Measurements from ENCODE around the gene IQCN.

Gene IQCN

GRCh38 chr19:18306209-18306887 is 32.1 kb upstream of the IQCN start:
- no peak for DNase-seq

DNA sequence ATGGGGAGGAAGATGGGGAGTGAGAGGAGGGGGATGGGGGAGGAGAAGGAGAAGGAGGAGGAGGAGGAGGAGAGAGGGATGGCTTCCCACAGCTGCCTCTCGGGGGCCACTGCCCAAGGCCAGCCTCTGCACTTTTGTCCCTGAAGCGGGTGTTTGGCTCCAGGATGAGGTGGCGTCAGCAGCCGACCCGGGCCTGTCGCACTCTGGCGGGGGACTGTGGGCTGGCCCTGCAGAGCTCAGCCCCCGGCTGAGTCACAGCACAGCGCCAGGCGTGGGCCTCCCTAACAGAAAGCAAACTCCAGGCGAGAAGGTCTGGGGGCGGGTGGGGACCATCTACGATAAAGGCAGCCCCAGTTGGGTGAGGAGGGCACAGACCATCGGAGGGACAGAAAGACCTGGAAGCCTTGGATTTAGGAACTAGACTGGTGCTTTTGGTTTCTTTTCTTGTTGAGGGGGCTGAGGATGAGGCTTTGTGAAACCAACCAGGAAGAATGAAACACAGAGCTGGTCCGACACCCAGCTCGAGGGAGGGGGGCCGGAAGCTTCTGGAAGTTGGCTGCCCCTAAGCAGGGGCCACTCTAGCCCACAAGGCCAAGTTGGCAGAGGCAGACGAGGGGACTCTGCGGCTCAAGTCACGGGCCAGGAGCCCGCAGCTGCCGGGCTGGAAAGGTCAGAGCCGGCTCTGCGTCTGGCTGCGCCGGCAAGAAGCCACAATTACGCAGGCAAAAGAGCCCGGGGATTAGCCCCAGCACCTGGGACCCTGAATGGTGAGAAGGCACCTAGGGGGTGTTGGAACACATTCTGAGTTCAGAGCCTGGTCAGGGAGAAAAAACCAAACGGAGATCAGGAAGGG is 30.4 kb upstream of the IQCN start:
- peak; percentile 76 for DNase-seq

DNA sequence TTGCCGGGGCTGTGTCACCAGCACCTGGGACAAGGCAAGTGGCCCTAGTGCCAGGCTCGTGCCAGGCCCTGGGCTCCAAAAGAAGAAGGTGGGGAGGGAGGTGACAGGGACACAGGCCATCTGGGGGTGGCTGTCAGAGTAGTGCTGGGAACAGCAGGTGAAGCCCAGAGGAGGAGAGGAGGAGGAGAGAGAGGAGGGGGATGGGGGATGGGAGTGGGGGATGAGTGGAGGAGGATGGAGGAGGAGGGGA is 29.9 kb upstream of the IQCN start:
- DNase-seq: no peak

- DNase-seq: no peak
Observed at GRCh38 chr19:18301718-18302111, 27.5 kb upstream of the IQCN start.

DNA sequence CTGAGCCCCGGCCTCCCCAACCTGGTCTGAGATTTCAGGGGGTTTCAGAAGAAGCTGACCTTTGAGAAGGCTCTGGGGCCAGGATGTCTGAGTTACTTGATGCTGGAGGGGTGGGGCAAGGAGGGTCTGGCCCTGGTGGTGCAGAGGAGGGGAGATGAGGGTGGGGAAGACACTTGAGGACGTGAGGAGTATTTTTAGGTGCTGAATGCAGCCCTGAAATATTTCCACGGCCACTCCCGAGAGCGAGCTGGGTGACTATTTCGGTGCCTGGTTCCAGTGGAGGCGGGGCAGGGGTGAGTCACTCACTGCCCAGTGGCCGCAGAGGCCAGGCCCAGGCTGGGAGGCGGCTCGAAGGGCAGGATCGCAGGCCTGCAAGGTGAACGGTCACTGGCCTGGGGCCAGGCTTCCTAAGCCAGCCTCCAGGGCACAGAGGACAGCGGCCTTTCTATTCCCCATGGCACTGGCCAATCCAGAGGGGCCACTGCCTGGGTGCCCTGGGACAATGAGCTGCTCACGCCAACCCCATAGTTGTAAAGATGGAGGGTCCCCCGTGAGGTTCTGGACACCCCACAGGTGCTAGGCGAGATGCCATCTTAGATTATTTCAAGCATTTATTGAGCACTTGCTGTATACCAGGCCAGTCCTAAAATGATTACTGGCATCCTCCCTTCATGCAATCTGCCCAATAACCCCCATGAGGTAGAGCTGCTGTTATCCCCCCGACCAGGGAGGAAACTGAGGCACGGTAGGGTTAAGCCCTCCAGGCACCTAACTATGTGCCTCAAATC is 26.9 kb upstream of the IQCN start:
- DNase-seq: no peak

- no peak for DNase-seq
Observed at GRCh38 chr19:18299654-18300053, 25.4 kb upstream of the IQCN start.

DNA sequence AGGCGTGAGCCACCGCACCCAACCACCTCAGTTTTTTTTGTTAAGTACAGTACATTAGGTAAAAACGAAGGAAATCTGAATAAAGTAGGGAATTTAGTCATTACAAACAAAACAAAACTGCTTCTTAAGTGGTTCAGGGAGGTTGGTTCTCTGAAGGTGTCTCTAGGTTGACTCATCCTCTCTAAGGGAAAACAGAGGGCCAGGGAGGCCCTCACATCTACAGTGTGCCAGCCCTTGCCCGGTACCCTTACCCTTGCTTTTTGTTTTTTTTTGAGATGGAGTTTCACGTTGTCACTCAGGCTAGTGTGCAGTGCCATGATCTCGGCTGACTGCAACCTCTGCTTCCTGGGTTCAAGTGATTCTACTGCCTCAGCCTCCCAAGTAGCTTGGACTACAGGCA is 24.3 kb upstream of the IQCN start:
- no peak for DNase-seq

- DNase-seq: no peak
Observed at GRCh38 chr19:18297308-18297707, 23.1 kb upstream of the IQCN start.

- DNase-seq: no peak
Observed at GRCh38 chr19:18295034-18295451, 20.8 kb upstream of the IQCN start.

DNA sequence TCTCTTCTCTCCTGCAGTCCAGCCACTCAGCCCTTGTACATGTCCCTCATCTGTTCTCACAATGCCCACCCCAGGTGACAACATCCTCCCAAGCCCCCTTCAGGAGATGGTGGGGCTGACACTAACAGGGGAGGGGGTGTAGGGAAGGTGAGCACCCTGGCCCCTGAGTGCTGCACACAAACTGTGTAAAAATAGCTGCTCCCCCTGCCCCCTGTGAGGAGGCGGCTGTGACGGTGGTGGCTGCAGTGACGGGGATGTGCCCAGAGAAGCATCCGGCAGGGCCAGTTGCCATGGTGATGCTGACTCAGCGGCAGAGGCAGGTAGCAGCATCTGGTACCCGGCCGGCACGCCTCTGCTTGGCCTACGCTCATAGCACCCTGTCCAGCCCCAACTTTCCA is 20.2 kb upstream of the IQCN start:
- no peak for DNase-seq

GRCh38 chr19:18293642-18294466 is 19.6 kb upstream of the IQCN start:
- no peak for DNase-seq

- peak; percentile 50 for DNase-seq
Observed at GRCh38 chr19:18292810-18293641, 18.8 kb upstream of the IQCN start.

- DNase-seq: no peak
Observed at GRCh38 chr19:18292462-18292809, 18.2 kb upstream of the IQCN start.

GRCh38 chr19:18291590-18292461 is 17.6 kb upstream of the IQCN start:
- peak; percentile 81 for DNase-seq

DNA sequence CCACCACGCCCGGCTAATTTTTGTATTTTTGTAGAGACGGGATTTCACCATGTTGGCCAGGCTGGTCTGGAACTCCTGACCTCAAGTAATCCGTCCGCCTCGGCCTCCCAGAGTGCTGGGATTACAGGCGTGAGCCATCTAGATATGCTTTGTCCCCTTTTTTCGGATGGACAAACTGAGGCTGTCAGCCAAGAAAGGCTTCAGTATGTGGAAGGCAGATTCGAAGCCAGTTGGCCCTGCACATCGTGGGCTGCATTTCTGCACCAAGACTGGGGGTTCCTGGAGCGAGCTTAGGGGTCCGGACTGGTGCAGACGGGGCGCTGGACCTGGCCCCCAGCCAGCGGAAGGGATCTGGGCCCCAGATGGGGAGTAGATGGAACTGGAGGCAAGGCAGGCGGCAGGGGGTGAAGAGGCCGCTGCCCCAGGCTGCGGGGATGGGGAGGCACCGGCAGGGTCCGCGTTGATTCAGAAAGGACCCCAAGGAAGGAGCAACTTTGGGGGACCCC is 16.8 kb upstream of the IQCN start:
- no peak for DNase-seq

GRCh38 chr19:18290302-18291018 is 16.2 kb upstream of the IQCN start:
- peak; percentile 73 for DNase-seq

DNA sequence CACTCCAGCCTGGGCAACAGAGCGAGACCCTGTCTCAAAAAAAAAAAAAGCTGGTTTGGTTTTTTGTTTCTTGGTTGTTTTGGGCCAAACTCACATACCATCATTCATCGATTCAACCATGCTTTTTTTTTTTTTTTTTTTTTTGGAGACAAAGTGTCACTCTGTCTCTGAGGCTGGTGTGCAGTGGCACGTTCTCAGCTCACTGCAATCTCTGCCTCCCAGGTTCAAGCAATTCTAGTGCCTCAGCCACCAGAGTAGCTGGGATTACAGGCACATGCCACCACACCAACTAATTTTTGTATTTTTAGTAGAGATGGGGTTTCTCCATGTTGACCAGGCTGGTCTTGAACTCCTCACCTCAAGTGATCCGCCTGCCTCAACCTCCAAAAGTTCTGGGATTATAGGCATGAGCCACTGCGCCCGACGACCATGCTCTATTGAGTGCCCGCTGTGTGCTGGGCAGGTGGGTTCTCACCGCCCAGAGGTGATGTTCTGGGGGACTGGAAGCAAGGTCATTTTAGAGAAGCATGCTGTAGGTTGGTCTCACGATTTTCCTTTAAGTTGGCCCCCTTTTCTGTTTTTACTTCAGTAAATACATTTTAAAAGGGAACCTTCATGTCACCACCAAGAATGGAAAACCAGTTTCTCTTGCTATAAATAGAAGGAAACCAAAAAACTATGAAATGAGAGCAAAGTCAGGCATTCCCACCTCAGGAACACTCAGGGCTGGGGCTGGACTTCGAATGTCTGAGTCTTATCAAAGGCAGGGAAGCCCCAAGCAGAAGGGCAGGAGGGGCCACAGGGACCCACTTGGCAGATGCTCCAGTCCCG is 15.4 kb upstream of the IQCN start:
- peak; percentile 44 for DNase-seq

DNA sequence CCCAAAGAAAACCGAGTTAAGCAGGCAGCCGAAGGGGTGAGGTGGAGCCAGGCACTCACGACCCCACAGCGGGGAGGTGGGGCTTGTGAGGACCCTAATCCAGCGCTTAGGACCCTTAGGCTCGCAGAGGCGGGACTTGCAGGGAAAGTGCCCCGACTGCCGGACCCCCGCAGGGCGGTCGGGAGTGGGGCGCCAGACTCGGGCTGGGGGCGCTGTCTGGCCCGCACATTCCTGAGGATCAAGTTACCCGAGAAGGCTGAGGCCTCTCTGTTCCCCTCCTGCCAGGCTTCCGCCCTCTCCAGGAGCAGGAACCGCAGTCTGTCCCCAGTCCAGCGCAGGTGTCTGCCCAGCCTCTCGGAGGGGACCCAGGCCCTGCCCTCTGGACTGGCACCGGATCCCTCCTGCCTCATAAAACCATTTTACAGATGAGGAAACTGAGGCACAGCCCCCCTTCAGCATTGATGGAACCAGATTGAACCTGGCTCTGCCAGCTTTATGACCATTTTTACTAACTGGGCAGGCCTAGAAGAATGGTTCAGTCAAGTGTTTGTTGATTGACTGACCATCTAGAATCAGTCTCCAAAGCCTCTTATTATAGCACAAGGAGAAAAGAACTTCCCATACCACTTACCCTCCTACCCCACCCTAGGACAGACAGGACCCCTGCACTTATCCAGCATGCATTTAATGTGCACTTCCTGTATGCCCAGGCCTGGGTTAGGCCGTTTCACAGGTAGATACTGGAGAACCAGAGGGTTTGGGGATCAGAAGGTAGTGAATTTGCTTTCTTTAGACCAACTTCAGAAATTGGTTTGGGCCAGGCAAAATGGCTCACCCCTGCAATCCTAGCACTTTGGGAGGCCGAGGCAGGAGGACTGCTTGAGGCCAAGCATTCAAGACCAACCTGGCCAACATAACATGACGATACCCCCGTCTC is 13.9 kb upstream of the IQCN start:
- DNase-seq: no peak

Data from GF-D8 (cell line).